HepG2 (cell line): Measurements from ENCODE around the gene CLPTM1. TPM values are rescaled to one million over a fixed set of nuclear protein-coding genes. Genes with fewer than 3 reads are reported as not detected.
A peak's percentile ranks its signal among the peaks of the same experiment; 100 is the strongest.
"Not testable (repeated sequence)": the region's sequence is repeated elsewhere in the genome, so short reads cannot be mapped to it uniquely, and the experiment has no call there.

Experiments
- ATF7-NPFF ChIP-seq: sonication (generic); formaldehyde crosslinking; IDR thresholded peaks from 2 replicates; pipeline ENCODE4 v1.8.1; 2023; ENCODE audit warnings: mild to moderate bottlenecking, low read depth, missing genetic modification reagents, moderate library complexity
- DNMT3B ChIP-seq: conservative IDR thresholded peaks from 2 replicates; pipeline ENCODE4 v1.6.1; 2016; ENCODE audit warnings: missing biosample characterization, control low read depth
- GATA4 ChIP-seq: sonication (generic); IDR thresholded peaks from 2 replicates; pipeline ENCODE4 v1.6.1; 2016; ENCODE audit warnings: antibody characterized with exemption, low read depth, borderline replicate concordance
- HOXA3 ChIP-seq: sonication (generic); formaldehyde crosslinking; IDR thresholded peaks from 2 replicates; pipeline ENCODE4 v1.5.0; 2020; ENCODE audit warnings: missing genetic modification reagents
- KDM5B ChIP-seq: sonication (generic); formaldehyde crosslinking; IDR thresholded peaks from 2 replicates; pipeline ENCODE4 v1.4.0; 2020; ENCODE audit warnings: missing genetic modification reagents, mild to moderate bottlenecking, borderline replicate concordance
- KLF16 ChIP-seq, 2 experiments: sonication (generic) in 1 of 2; formaldehyde crosslinking in 1 of 2; IDR thresholded peaks; 2 replicates each; pipeline versions ENCODE4 v1.6.1 to v1.8.0; 2016 to 2023; ENCODE audit warnings: missing genetic modification reagents in 2 of 2, missing compliant biosample characterization in 1 of 2
- LCORL ChIP-seq, 2 experiments: fragments of 450-650 bp in 1 of 2; sonication (generic) in 1 of 2; formaldehyde crosslinking in 1 of 2; IDR thresholded peaks; 2 replicates each; pipeline versions ENCODE4 v1.5.0 to v1.6.1; 2017 to 2020; ENCODE audit warnings: antibody characterized with exemption in 1 of 2, missing genetic modification reagents in 1 of 2
- MAZ ChIP-seq, 2 experiments: sonication (generic) in 1 of 2; formaldehyde crosslinking in 1 of 2; IDR thresholded peaks; 2 replicates each; pipeline versions ENCODE4 v1.5.0 to v1.6.1; 2012 to 2020; ENCODE audit warnings: low read depth in 2 of 2, mild to moderate bottlenecking in 2 of 2, borderline replicate concordance in 1 of 2, improper control_type of control experiment in 1 of 2, low read length in 1 of 2, missing genetic modification reagents in 1 of 2, moderate library complexity in 1 of 2
- PHF21A ChIP-seq: sonication (generic); formaldehyde crosslinking; IDR thresholded peaks from 2 replicates; pipeline ENCODE4 v1.5.0; 2020; ENCODE audit warnings: mild to moderate bottlenecking, missing genetic modification reagents
- PTBP1 ChIP-seq: fragments of 200-400 bp; formaldehyde crosslinking; IDR thresholded peaks from 2 replicates; pipeline ENCODE4 v1.6.1; 2018; ENCODE audit warnings: low read length, low read depth; ENCODE audit not compliant: poor library complexity, severe bottlenecking
- USF2 ChIP-seq, 2 experiments: sonication (generic) in 1 of 2; formaldehyde crosslinking in 1 of 2; IDR thresholded peaks; 2 replicates each; pipeline versions ENCODE4 v1.5.1 to v1.6.1; 2011 to 2020; ENCODE audit warnings: borderline replicate concordance in 1 of 2, low read depth in 1 of 2, low read length in 1 of 2, mild to moderate bottlenecking in 1 of 2, missing genetic modification reagents in 1 of 2, moderate library complexity in 1 of 2
- ZFP82 ChIP-seq: sonication (generic); formaldehyde crosslinking; IDR thresholded peaks from 2 replicates; pipeline ENCODE4 v1.5.1; 2020; ENCODE audit warnings: mild to moderate bottlenecking, missing genetic modification reagents, borderline replicate concordance
- ZNF460 ChIP-seq: sonication (generic); formaldehyde crosslinking; IDR thresholded peaks from 2 replicates; pipeline ENCODE4 v1.5.1; 2020; ENCODE audit warnings: missing genetic modification reagents, mild to moderate bottlenecking, borderline replicate concordance
- ZNF772 ChIP-seq: sonication (generic); formaldehyde crosslinking; IDR thresholded peaks from 2 replicates; pipeline ENCODE4 v1.5.0; 2020; ENCODE audit warnings: mild to moderate bottlenecking, missing genetic modification reagents
- ZNF776 ChIP-seq: sonication (generic); formaldehyde crosslinking; IDR thresholded peaks from 2 replicates; pipeline ENCODE4 v1.4.0; 2020; ENCODE audit warnings: mild to moderate bottlenecking, missing genetic modification reagents
- polyA plus RNA-seq, 8 experiments: library from polyadenylated mRNA; depleted of rRNA in 3 of 8; stranded (reverse) in 7 of 8; unstranded in 1 of 8; fragments of >200 nt; fragmentation: Illumina TruSeq in 4 of 8; extraction: Trizol in 4 of 8; gene quantifications; 2 replicates each; pipeline versions ENCODE4 v1.2.1 to v1.2.3, GENCODE V29; 2011 to 2016; ENCODE audit warnings: low read depth in 4 of 8, missing spikeins in 1 of 8, mixed read lengths in 1 of 8; ENCODE audit not compliant: insufficient read depth in 1 of 8
- total RNA-seq, 5 experiments: library from RNA; depleted of rRNA; stranded (reverse); fragments of >200 nt; fragmentation: Illumina TruSeq; extraction: Trizol; gene quantifications; 2 replicates each; pipeline ENCODE4 v1.2.3, GENCODE V29; 2016; ENCODE audit warnings: low read depth in 1 of 5
- TF ChIP-seq, protein P1 (sequence below): sonication (generic); formaldehyde crosslinking; IDR thresholded peaks from 2 replicates; pipeline ENCODE4 v1.4.0; 2020; ENCODE audit warnings: missing genetic modification reagents, borderline replicate concordance
- TF ChIP-seq, protein P2 (sequence below): sonication (generic); formaldehyde crosslinking; conservative IDR thresholded peaks from 2 replicates; pipeline ENCODE4 v1.4.0; 2020; ENCODE audit warnings: mild to moderate bottlenecking, missing genetic modification reagents, moderate library complexity

CLPTM1 gene
- total and polyA plus RNA-seq, 2 of the 13 experiments (the other 11 are each of a cell fraction or from before 2014, with no cell fraction given): 34.9 to 42.8 TPM

- TF ChIP-seq KDM5B (CRISPR knock-in tag) (0 out of 2 replicates have a peak, but pooled peaks have one; percentile 25), ZNF460 (CRISPR knock-in tag) (peak; percentile 19; the same call in 1 of the 2 replicates), HOXA3 (CRISPR knock-in tag) (peak; percentile 57; the same call in 1 of the 2 replicates), DNMT3B (CRISPR knock-in tag) (0 out of 2 replicates have a peak, but pooled peaks have one; percentile 3), PHF21A (peak; percentile 28; the same call in 1 of the 2 replicates), ZNF772 (peak; percentile 34; the same call in 1 of the 2 replicates), PTBP1 (peak; percentile 21), ZFP82 (0 out of 2 replicates have a peak, but pooled peaks have one; percentile 47), MAZ (CRISPR knock-in tag; IDR thresholded peaks at IDR 0.05; ENCODE audit: low read depth) (peak; percentile 40), USF2 (CRISPR knock-in tag; IDR thresholded peaks at IDR 0.05; ENCODE audit: borderline replicate concordance) (0 out of 2 replicates have a peak, but pooled peaks have one; percentile 26), ATF7-NPFF (CRISPR knock-in tag) (peak; percentile 32), ZNF776 (CRISPR knock-in tag) (0 out of 2 replicates have a peak, but pooled peaks have one; percentile 63), LCORL (CRISPR knock-in tag; IDR thresholded peaks at IDR 0.05) (peak; percentile 59; the same call in 1 of the 2 replicates), GATA4 (peak; percentile 55; the same call in 1 of the 2 replicates), KLF16 (CRISPR knock-in tag; IDR thresholded peaks at IDR 0.05) (0 out of 4 replicates have a peak, but pooled peaks of 1 of the 2 experiments have one; percentile 30)
- TF ChIP-seq, protein P1, sequence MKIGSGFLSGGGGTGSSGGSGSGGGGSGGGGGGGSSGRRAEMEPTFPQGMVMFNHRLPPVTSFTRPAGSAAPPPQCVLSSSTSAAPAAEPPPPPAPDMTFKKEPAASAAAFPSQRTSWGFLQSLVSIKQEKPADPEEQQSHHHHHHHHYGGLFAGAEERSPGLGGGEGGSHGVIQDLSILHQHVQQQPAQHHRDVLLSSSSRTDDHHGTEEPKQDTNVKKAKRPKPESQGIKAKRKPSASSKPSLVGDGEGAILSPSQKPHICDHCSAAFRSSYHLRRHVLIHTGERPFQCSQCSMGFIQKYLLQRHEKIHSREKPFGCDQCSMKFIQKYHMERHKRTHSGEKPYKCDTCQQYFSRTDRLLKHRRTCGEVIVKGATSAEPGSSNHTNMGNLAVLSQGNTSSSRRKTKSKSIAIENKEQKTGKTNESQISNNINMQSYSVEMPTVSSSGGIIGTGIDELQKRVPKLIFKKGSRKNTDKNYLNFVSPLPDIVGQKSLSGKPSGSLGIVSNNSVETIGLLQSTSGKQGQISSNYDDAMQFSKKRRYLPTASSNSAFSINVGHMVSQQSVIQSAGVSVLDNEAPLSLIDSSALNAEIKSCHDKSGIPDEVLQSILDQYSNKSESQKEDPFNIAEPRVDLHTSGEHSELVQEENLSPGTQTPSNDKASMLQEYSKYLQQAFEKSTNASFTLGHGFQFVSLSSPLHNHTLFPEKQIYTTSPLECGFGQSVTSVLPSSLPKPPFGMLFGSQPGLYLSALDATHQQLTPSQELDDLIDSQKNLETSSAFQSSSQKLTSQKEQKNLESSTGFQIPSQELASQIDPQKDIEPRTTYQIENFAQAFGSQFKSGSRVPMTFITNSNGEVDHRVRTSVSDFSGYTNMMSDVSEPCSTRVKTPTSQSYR: 0 out of 2 replicates have a peak, but pooled peaks have one; percentile 42
- not testable (repeated sequence) for TF ChIP-seq MAZ (IDR thresholded peaks at IDR 0.05; ENCODE audit: borderline replicate concordance, low read depth, low read length); USF2 (IDR thresholded peaks at IDR 0.05; ENCODE audit: low read depth, low read length); LCORL (IDR thresholded peaks at IDR 0.05)
- TF ChIP-seq, protein P2, sequence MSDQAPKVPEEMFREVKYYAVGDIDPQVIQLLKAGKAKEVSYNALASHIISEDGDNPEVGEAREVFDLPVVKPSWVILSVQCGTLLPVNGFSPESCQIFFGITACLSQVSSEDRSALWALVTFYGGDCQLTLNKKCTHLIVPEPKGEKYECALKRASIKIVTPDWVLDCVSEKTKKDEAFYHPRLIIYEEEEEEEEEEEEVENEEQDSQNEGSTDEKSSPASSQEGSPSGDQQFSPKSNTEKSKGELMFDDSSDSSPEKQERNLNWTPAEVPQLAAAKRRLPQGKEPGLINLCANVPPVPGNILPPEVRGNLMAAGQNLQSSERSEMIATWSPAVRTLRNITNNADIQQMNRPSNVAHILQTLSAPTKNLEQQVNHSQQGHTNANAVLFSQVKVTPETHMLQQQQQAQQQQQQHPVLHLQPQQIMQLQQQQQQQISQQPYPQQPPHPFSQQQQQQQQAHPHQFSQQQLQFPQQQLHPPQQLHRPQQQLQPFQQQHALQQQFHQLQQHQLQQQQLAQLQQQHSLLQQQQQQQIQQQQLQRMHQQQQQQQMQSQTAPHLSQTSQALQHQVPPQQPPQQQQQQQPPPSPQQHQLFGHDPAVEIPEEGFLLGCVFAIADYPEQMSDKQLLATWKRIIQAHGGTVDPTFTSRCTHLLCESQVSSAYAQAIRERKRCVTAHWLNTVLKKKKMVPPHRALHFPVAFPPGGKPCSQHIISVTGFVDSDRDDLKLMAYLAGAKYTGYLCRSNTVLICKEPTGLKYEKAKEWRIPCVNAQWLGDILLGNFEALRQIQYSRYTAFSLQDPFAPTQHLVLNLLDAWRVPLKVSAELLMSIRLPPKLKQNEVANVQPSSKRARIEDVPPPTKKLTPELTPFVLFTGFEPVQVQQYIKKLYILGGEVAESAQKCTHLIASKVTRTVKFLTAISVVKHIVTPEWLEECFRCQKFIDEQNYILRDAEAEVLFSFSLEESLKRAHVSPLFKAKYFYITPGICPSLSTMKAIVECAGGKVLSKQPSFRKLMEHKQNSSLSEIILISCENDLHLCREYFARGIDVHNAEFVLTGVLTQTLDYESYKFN (CRISPR knock-in tag): peak; percentile 18; the same call in 1 of the 2 replicates
These were observed 40.6 kb upstream of the CLPTM1 start, which contains the start of gene APOC1 (continued) for GRCh38 chr19:44914433-44915206.
